HL-60/S4 (cell line): Measurements from ENCODE around the gene FAM83F.
"Not testable (repeated sequence)": the region's sequence is repeated elsewhere in the genome, so short reads cannot be mapped to it uniquely, and the experiment has no call there.

Experiments
- in situ Hi-C: fragments of 300-500 bp; cut with MboI; formaldehyde crosslinking; loops from 2 replicates; pipeline ENCODE4 v1.14.3; 2022; ENCODE audit warnings: low sequenced_read_pairs

Gene FAM83F

GRCh38 chr22:39992894-39993293 is 1.9 kb upstream of the FAM83F start:
- in situ Hi-C loops, result not testable (repeated sequence)

DNA sequence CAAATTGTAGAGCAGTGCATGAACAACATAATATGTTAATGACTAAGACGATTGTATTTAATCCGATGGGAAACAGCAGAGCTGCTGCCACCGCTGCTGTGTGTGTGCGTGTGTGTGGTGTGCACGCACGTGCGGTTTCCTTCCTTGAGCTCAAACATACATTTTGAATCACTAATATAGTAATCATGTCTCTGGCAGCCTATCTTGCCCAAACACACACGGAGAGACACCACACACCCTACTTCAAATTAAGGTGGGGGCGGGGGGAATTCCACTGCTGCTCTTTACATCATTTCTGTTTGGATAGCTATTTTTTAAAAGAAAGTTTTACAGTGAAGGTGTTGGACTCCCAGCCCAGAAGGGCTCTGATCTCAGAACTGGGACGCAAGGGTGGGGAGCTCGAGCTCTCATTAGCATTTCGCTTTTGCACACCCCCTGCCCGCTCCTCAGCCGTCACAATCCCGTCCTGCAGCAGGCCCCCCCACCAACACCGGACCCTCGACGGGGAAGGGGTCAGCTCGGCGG is 651 bp upstream of the FAM83F start:
- in situ Hi-C loops, result no loop called here

DNA sequence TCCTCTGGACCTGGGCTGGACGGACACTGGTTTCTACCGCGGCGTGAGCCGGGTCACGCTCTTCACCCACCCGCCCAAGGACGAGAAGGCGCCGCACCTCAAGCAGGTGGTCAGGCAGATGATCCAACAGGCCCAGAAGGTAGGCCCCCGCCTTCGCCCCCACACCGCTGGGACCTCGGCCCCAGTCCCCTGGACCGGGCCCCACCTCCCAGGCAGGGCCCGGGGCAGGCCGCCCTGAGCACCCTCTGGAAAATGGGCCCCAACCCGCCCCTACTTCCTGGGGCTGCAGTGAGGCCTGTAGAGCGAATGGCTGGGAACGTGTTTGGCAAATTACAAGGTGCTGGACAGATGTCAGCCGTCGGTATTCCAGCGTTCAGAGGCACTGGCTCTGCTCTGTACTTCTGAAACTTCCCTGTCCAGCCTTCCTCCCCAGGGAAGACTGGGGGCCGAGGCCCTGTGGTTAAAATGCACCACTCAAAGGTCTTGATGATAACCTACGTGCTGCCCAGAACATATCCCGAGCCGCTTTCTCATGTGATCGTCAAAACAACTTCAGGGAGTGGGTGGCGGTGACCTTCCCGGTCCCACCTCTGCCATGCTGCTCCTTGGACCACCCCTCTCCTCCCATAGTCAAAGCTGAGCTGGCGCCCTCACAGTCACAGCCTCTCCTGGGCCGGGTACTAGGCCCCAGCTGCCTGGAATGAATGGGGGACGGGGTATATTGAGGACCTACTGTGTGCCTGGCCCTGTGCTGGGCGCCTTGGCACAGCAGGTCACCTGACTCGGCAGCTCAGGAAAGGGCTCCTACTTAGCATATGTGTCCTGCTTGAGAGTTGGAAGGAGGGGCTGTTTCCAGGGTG is 869 bp downstream of the FAM83F start:
- in situ Hi-C loops, result no loop called here

DNA sequence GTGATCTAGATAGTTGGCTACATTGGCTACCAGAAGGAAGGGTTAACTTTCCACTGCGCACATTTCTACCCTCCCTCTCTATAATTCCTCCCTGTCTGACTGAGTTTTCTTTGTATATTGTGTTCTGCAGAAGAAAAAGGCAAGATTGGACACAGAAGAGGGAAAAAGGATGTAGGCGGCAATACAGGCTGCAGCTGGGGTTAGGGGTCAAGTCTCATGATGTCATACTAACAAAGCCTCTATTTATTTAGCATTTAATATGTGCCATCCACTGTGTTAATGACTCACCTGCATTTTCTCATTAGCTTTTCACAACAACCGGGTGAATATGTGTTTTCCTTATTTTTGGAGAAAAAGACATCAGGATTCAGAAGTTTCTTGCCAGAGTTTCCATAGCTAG is 2.0 kb downstream of the FAM83F start:
- in situ Hi-C loops, result no loop called here

DNA sequence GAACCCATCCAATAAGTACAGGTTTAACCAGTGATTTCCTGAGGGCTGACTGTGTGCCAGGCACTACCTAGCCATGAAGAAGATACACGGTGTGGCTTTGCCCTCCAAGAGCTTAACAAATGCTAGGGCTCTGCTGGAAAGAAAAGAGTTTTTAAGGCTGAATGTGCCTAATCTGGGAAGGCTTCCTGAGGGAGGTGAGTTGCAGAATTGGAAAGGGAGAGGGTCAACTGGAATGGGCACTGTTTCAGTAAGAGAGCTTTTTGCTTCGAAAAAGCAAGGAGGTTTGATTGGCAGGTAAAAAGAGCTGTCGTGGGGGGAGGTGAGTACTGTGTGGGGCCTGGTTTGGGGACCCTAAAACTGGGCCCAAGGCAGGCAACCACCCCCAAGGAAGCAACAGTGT is 2.7 kb downstream of the FAM83F start:
- in situ Hi-C loops, result no loop called here

DNA sequence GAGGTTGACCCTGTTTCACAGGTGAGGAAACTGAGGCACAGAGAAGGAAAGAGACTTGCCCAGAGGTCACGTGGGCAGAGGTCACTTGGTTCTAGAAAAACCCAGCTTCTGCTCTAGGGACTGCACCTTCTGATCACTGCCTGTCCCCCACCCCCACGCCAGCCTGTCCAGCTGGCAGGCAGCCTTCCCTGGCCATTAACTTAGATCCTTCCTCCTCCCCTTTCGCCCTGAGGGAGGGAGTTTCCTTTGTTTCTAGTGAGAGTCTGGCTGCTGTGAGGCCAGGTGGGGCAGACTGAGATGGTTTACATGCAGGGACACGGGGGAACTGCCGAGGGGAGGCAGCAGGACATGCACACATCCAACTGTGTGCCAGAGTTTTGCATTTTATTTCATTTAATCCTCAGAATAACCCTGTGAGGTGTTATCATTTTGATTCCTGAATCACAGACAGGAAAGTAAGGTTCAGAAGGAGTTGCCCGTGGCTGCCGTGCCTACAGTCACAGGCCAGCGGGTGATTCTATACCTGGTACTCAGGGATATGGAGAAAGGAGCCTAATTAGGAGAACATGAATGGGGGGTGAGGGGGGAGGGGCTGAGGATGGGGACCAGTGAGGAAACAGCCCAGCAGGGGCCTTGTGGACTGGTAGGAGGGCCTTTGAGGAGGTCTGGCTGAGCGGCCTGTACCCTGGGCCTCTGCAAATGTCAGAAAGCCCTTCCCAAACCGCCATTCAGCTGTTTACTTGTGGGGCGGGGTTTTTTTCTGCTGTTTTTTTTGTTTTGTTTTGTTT is 3.4 kb downstream of the FAM83F start:
- in situ Hi-C loops, result no loop called here

GRCh38 chr22:39999144-39999757 is 4.5 kb downstream of the FAM83F start:
- in situ Hi-C loops, result no loop called here

DNA sequence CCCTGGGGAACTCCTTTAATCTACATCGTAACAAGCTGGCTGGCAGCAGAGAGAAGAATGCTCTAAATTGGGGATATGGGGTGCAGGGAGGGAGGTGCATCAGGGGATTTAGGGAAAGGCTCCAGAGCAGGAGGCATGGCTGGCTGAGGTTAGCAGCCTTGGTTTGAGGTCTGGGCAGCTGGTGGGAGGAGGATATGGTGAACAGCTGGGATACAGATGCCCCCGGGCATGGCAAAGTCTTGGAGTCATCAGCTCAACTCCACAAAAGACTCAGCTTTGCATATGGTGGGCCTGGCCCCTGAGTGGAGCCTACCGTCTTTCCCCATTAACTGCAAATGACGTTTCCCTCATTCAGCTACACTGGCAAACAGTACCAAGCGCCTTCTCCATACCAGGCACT is 5.4 kb downstream of the FAM83F start:
- in situ Hi-C loops, result no loop called here

GRCh38 chr22:40001106-40001505 is 6.4 kb downstream of the FAM83F start:
- in situ Hi-C loops, result no loop called here

DNA sequence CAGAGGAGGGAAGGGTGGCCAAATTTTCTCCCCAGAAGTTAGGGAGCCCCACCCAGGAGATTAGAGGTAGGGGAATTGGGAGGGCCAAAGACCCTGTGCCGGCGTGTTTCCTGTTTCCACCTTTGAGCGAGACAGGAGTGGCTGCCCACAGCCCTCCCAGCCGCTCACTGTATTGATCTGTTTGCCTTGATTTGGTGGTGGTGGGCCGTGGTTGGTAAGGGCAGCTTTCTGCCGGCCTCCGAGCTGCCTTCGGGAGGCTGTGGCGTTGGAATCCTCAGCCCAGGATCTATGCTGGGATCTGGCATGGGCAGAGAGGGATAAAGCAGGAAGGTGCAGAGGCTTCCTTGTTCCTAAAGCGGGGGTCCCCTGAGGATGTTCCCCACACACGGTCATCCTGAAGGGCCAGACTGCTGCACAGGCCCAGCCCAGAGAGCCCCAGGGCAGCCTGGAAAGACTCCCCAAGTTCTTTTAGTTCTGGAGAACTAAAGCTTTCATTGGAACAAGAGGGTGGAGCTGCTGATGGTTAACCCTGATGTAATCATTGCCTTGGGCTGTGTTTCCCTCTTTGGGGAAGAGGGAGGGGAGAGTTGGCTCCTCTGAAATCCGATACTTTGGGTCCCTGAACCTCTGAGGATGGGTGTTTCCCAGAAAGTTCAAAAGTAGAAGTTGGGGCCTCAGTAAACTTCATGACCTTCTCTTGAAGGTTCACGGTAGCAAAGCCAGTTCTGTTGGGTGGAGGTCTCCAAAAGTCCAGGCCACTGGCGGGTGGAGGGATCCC is 7.2 kb downstream of the FAM83F start:
- in situ Hi-C loops, result no loop called here

DNA sequence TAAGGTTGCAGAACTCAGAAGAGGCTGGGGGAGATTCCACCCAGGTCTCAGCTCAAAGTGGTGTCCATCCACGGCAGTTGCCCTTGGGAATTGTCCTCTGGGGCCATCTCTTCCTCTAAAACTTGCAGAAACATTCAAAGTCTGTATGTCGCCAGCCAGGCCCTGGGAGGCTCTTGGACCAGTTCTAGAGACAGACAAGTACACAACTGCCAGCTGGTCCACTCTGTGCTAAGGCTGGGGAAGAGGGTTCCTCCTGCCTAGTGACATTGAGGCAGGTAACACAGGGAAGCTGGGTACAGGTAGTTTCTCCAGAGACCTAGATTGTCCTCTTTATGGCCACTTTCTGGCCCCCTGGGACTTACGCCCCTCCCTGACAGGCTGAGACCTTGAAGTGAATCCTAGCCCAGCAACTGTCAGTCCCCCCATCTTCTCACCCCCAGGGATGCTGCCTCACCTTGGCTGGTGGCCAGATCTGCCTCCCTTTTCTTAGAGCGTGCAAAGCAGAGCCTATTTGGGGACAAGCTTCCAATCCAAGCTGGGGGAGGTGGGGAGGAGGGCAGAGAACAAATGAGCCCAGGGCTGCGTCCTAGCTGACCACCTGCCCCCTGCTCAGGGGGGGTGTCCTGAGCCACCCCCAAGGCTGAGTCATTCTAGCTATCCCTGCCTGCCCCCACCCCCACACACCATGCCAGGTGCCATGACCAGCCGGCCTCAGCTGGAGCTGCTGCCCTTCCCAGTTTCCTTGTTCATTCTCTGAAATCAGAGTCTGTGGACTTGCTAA is 8.4 kb downstream of the FAM83F start:
- in situ Hi-C loops, result no loop called here

DNA sequence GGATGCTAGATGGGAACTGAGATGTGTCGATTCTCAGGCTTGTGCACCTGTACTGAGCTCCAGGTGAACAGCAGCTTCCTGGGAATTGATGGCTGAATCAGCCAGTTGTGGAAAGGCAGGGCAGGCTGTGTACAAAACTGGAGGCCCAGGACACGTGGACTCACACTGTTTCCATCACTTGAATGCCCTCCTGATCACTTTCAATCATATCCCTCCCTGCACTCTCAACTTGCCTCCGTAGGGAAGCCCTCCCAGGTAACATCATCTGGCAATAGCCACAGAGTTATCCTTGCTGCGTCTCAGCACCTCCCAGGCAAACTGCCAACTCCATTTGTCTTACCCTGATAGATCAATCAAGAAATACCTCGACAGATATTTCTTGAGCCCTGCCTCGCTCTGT is 10.1 kb downstream of the FAM83F start:
- in situ Hi-C loops, result no loop called here

DNA sequence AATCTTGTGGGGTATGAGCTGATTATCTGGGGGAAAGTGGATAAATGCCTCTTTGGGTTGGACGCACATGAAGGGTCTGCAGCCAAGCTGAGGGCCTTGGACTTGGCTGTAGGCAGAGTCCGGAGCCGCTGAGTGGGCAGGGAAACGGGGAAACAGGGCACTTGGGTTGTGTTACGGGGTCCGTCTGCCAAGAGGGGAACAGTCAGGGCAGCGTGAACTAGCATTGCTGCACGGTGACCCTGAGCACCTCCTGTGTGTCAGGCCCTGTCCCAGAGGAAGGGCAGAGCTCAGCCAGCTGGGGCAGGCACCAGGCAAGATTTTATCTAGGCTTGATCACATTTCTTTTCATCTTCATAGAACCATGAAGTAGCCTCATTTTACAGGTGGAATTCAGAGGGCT is 11.9 kb downstream of the FAM83F start:
- in situ Hi-C loops, result no loop called here

DNA sequence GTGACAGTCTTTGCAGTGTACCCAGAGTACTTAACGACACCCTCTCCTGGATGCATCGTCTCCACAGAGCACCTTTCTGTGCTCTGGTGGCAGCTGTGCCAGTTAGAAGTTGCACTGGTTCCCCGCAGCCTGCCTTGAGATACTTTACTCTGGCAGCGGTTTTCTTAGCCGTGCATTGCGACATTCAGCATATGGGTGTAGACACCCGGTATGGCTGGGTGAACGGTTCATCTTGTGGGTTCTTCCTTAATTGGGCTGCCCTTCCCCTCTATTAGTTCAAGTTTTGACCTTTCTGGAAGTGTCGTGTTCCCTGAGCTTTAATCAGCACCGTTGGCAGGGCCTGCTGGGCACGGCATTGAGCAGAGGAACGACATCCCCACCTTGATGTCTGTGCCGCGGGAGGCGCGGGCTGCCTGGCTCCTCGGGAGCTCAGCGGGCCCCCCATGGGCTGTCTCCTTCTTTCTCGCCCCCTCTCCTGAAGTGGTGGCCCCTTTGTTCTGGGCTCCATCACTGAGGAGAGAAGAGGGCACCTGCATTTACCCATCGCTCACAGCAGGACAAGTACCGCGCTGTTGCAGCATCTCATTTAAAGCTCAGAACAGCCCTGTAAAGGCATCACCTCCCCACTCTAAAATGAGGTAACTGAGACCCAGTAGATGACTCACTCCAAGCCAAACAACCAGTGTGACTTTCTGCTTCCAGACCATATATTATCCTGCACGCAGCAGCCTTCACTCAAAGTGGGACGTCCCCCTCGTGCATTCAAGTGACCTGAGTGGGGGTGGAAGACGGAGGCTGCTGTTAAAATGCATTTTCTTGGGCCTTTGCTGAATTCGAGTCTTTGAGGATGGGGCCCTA is 13.3 kb downstream of the FAM83F start:
- in situ Hi-C loops, result no loop called here

DNA sequence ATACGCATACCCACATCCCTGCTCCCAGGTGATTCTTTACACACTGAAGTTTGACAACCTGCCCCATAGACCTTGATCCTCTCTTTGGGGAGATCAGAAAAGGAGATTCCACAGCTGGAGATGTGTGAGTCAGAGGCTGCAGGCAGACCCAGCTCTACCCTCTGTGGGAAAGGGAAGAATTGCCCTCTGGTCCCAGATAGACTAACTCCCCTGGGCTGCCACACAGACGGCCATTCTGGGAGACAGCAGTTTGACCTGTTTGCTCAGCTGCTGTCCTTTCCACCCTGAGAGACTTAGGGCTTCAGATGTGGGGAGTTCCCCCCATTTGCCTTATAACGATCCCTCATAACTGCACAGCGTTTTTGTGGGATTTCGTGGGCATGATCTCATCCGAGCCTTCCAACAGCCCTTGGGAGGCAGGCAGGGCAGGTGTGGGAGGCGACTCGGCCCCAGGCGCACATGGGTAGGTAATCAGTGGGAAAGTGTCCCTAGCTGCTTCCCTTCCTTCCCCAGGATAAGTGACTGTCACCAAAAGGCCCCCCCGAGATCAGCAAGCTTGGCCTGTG is 14.1 kb downstream of the FAM83F start:
- in situ Hi-C loops, result no loop called here

DNA sequence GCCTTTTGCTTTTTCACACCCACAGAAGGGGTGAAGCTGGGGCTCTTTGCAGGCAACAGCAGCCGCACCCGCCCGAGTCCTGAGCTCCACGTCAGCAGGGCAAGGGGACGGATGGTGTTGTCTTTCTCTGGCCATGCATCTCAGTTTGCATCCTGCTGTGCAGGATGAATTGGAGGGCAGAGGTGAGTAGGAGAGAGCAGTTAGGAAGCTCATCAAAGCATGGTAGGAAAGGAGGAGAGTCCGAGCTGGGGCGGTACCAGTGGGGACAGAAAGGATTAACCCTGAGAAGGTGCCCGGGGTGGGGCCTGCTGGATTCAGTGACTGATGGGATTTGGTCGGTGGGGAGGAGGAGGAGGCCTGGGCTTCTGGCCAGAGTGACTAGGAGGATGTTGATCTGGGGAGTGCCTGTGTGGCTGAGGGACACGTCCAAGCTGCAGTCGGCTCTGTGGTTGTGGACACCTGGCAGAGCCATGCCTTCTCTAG is 14.6 kb downstream of the FAM83F start:
- in situ Hi-C loops, result no loop called here

GRCh38 chr22:40009951-40010671 is 15.4 kb downstream of the FAM83F start:
- in situ Hi-C loops, result no loop called here

GRCh38 chr22:40010746-40011145 is 16.0 kb downstream of the FAM83F start:
- in situ Hi-C loops, result no loop called here
